IMR-90 (cell line): ENCODE measurements around the gene AGK. TPM values are rescaled to one million over a fixed set of nuclear protein-coding genes. Genes with fewer than 3 reads are reported as not detected.
"Not testable (repeated sequence)": the region's sequence is repeated elsewhere in the genome, so short reads cannot be mapped to it uniquely, and the experiment has no call there.

Experiments
- ATAC-seq: fragments of 200-7000 bp; cut with Tn5 transposase; 2 replicates; pipeline ENCODE4 v1.9.1; 2020; ENCODE audit warnings: low read depth, mild to moderate bottlenecking, moderate library complexity
- BruUV-seq: library from RNA; stranded (reverse); fragments of 400-500 nt; replicated peaks from 2 replicates; lab custom pipeline; 2021; lab: Mats Ljungman, UMichigan
- CTCF ChIA-PET: fragments of 300-600 bp; formaldehyde crosslinking; extraction: SDS; loops from one replicate; lab custom pipeline; 2021; ENCODE audit warnings: antibody characterized with exemption; lab: Yijun Ruan, JAX
- POLR2A ChIA-PET: fragments of 300-600 bp; sonication (Branson Sonifier 250); formaldehyde crosslinking; loops from one replicate; lab custom pipeline; 2022; ENCODE audit warnings: antibody characterized with exemption; ENCODE audit not compliant: unreplicated experiment; lab: Charles Lee
- DNase-seq: peaks from one replicate; pipeline ENCODE4 v3.0.0; 2013
- H2AFZ ChIP-seq: replicated peaks from 2 replicates; pipeline ENCODE3; 2013; ENCODE audit warnings: low read length, mild to moderate bottlenecking; ENCODE audit not compliant: poor library complexity
- H2AK5ac ChIP-seq: 2 replicates; pipeline ENCODE4 v1.6.1; 2013; ENCODE audit warnings: low read depth, low read length, inconsistent platforms
- H2AK9ac ChIP-seq: replicated peaks from 2 replicates; pipeline ENCODE3; 2013; ENCODE audit warnings: mild to moderate bottlenecking, low read depth, low read length, moderate library complexity; ENCODE audit not compliant: poor library complexity
- H2BK120ac ChIP-seq: 2 replicates; pipeline ENCODE4 v1.6.1; 2013; ENCODE audit warnings: low read depth, low read length, inconsistent platforms
- H2BK15ac ChIP-seq: 3 replicates; pipeline ENCODE4 v1.6.1; 2013; ENCODE audit warnings: low read depth, low read length, inconsistent platforms
- H2BK20ac ChIP-seq: 2 replicates; pipeline ENCODE4 v1.6.1; 2013; ENCODE audit warnings: low read depth, mild to moderate bottlenecking, inconsistent platforms, low read length, moderate library complexity
- H2BK5ac ChIP-seq: 2 replicates; pipeline ENCODE4 v1.6.1; 2013; ENCODE audit warnings: mild to moderate bottlenecking, low read depth, low read length, inconsistent platforms; ENCODE audit not compliant: poor library complexity, severe bottlenecking
- H3K14ac ChIP-seq: replicated peaks from 2 replicates; pipeline ENCODE4 v1.6.1; 2013; ENCODE audit warnings: low read depth, low read length, inconsistent platforms
- H3K18ac ChIP-seq: 2 replicates; pipeline ENCODE4 v1.6.1; 2013; ENCODE audit warnings: low read depth, low read length, control low read depth
- H3K23ac ChIP-seq: 2 replicates; pipeline ENCODE4 v1.6.1; 2013; ENCODE audit warnings: low read depth, low read length, inconsistent platforms
- H3K27ac ChIP-seq: 2 replicates; pipeline ENCODE4 v1.5.1; 2013; ENCODE audit warnings: mild to moderate bottlenecking, control low read depth, low read length; ENCODE audit not compliant: insufficient read depth
- H3K27me3 ChIP-seq: 2 replicates; pipeline ENCODE4 v1.6.1; 2013; ENCODE audit warnings: low read length; ENCODE audit not compliant: control insufficient read depth, insufficient read depth
- H3K36me3 ChIP-seq: 2 replicates; pipeline ENCODE4 v1.6.1; 2013; ENCODE audit warnings: low read length, mixed read lengths; ENCODE audit not compliant: control insufficient read depth, insufficient read depth
- H3K4ac ChIP-seq: 2 replicates; pipeline ENCODE4 v1.6.1; 2013; ENCODE audit warnings: low read depth, low read length, inconsistent platforms
- H3K4me1 ChIP-seq: 2 replicates; pipeline ENCODE4 v1.6.1; 2013; ENCODE audit warnings: low read length, mixed read lengths; ENCODE audit not compliant: control insufficient read depth, insufficient read depth
- H3K4me2 ChIP-seq: 2 replicates; pipeline ENCODE4 v1.6.1; 2013; ENCODE audit warnings: low read depth, mild to moderate bottlenecking, control low read depth, low read length, moderate library complexity
- H3K4me3 ChIP-seq: 2 replicates; pipeline ENCODE4 v1.5.1; 2013; ENCODE audit warnings: low read depth, mild to moderate bottlenecking, control low read depth, low read length, moderate library complexity; ENCODE audit not compliant: insufficient read depth
- H3K56ac ChIP-seq: 2 replicates; pipeline ENCODE4 v1.6.1; 2013; ENCODE audit warnings: low read length, inconsistent platforms; ENCODE audit not compliant: insufficient read depth; ENCODE audit errors: extremely low read depth
- H3K79me1 ChIP-seq, 2 experiments: 2 replicates each; pipeline ENCODE4 v1.6.1; 2013; ENCODE audit warnings: low read length in 2 of 2, inconsistent platforms in 1 of 2, low read depth in 1 of 2
- H3K9ac ChIP-seq: 2 replicates; pipeline ENCODE4 v1.6.1; 2013; ENCODE audit warnings: low read depth, low read length, control low read depth
- H3K9me1 ChIP-seq: 2 replicates; pipeline ENCODE4 v1.6.1; 2013; ENCODE audit warnings: low read length, inconsistent platforms; ENCODE audit not compliant: insufficient read depth
- H3K9me3 ChIP-seq: 2 replicates; pipeline ENCODE4 v1.6.1; 2013; ENCODE audit warnings: low read length; ENCODE audit not compliant: control insufficient read depth, insufficient read depth
- H4K20me1 ChIP-seq: 2 replicates; pipeline ENCODE4 v1.6.1; 2013; ENCODE audit warnings: low read length, inconsistent platforms; ENCODE audit not compliant: insufficient read depth
- H4K5ac ChIP-seq: 2 replicates; pipeline ENCODE4 v1.6.1; 2013; ENCODE audit warnings: mild to moderate bottlenecking, low read depth, low read length, control low read depth
- H4K8ac ChIP-seq, 2 experiments: 2 replicates each; pipeline ENCODE4 v1.6.1; 2013; ENCODE audit warnings: low read depth in 2 of 2, low read length in 2 of 2, control low read depth in 1 of 2, inconsistent platforms in 1 of 2
- H4K91ac ChIP-seq: 2 replicates; pipeline ENCODE4 v1.6.1; 2013; ENCODE audit warnings: low read depth, low read length, inconsistent platforms; ENCODE audit not compliant: insufficient read depth
- NFE2L2 ChIP-seq: fragments of 150-350 bp; IDR thresholded peaks from 2 replicates; pipeline ENCODE4 v1.6.1; 2016; ENCODE audit warnings: low read depth, mild to moderate bottlenecking, low read length
- WGBS, 2 experiments: methylation state at CpG; one replicate each; pipeline versions ENCODE4 v1.1.5 to v1.1.7; 2013; ENCODE audit warnings: missing lambda C conversion rate in 2 of 2; ENCODE audit not compliant: insufficient read length in 1 of 2; ENCODE audit errors: extremely low coverage in 2 of 2; 5-methylcytosine and 5-hydroxymethylcytosine counted together
- dilution Hi-C: fragments of 300-500 bp; cut with HindIII; formaldehyde crosslinking; loops from one replicate; pipeline ENCODE4 v1.14.3; 2018; ENCODE audit warnings: low sequenced_read_pairs; ENCODE audit not compliant: unreplicated experiment
- in situ Hi-C: fragments of 300-500 bp; cut with MboI; formaldehyde crosslinking; loops from 3 replicates; pipeline ENCODE4 v1.14.3; 2019; ENCODE audit warnings: low sequenced_read_pairs, inconsistent platforms, mixed read lengths
- intact Hi-C: fragments of 100-400 bp; cut with micrococcal nuclease; formaldehyde crosslinking; loops from 2 replicates; pipeline ENCODE4 v1.10.0; 2022
- polyA plus RNA-seq, 3 experiments: library from polyadenylated mRNA; depleted of rRNA; stranded (reverse); fragments of >200 nt; gene quantifications; 2 replicates each; pipeline ENCODE4 v1.2.3, GENCODE V29; 2012; ENCODE audit warnings: low replicate concordance in 1 of 3
- total RNA-seq: library from RNA; depleted of rRNA; stranded (reverse); fragments of >200 nt; gene quantifications from 2 replicates; pipeline ENCODE4 v1.2.3, GENCODE V29; 2012

AGK gene
- total and polyA plus RNA-seq, 2 of the 4 experiments (the other 2 are of a cell fraction): 35.5 to 37.3 TPM

DNA sequence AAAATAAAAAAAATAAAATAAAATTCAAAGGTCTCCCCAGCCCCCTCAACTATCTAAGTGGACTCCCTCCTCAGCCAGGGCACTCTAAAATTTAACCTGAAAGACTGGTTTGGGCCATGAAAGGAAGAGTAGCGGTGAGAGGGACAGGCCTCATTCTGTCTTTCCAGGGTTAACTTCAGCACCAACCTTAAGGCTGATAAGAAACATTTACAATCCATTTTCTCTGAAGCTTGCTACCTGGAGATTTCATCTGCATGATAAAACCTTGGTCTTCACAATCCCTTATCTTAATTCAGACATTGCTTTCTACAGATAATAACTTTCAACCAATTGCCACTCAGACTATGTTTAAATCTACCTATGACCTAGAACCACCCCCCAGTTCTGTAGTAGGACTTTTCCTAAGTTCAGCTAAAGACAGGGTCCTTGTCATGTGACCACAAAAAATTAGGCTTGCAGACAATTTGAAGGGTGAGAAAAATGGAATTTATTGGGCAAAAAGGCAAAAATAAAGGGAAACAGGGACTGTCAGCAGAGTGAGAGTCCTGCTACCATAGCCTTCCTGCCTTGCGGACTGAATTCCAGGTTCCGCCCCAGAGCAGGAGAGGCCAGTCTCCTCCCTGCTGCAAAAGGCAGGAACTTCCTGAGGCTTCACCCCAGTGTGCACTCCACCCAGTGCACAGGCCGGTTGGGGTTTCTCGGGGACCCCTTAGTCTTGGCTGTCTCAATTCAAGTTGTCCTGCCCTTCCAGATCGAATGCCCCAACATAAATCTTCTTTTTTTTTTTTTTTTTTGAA is 26.0 kb downstream of the AGK start (continued):
- no peak for TF ChIP-seq NFE2L2

DNA sequence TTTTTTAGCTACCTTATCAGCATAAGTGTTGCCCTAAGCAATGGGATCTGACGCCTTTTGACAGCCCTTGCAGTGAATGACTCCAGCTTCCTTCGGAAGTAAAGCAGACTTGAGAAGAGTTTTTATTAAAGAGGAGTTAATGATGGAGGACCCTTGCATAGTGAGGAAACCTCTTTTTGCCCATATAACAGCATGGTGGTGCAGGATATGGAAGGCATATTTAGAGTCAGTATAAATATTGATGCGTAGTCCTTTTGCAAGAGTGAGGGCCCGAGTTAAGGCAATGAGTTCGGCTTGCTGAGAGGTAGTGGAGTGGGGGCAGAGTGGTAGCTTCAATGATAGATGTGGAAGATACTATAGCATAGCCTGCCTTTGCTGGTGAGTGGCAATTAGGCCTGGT is 28.7 kb downstream of the AGK start:
- H2AK5ac ChIP-seq, H2BK15ac ChIP-seq, dilution Hi-C loops, H4K91ac ChIP-seq, H3K9ac ChIP-seq, H2BK120ac ChIP-seq, H4K8ac ChIP-seq, H3K56ac ChIP-seq, H3K14ac ChIP-seq, in situ Hi-C loops, H3K23ac ChIP-seq, ATAC-seq, CTCF ChIA-PET, H3K27me3 ChIP-seq, H3K79me1 ChIP-seq, H3K4me3 ChIP-seq, POLR2A ChIA-PET, H3K9me1 ChIP-seq, H2AFZ ChIP-seq, H3K36me3 ChIP-seq, BruUV-seq, H3K27ac ChIP-seq, H3K4ac ChIP-seq, DNase-seq, H4K20me1 ChIP-seq, H2BK20ac ChIP-seq, H3K18ac ChIP-seq, H4K5ac ChIP-seq, H2AK9ac ChIP-seq, H3K9me3 ChIP-seq, intact Hi-C loops, H3K4me1 ChIP-seq, H3K4me2 ChIP-seq, H2BK5ac ChIP-seq: not testable (repeated sequence)
- WGBS, 2 experiments: no CpG with 5 or more reads among the region's 5 CpGs

DNA sequence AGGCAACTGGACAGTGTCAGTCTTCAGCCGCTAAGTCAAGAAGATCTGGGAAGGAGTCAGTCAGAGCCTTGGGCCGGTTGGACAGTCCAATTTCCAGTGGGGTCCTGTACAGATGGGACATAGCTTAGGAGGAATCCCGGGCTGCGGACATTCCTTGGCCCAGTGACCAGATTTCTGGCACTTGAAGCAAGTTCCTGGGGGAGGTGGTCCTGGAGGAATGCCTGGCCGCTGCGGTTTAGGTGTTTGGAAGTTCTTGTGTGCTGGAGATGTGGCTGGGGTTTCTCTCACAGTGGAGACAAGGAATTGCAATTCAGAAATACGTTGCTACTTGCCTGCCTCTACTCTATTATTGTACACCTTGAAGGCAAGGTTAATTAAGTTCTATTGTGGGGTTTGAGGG is 30.9 kb downstream of the AGK start:
- H3K9me3 ChIP-seq, H3K14ac ChIP-seq, H2BK120ac ChIP-seq, H3K4me1 ChIP-seq, H3K4me3 ChIP-seq, H3K36me3 ChIP-seq, H4K91ac ChIP-seq, H2AFZ ChIP-seq, H3K79me1 ChIP-seq, H3K4me2 ChIP-seq, H2BK15ac ChIP-seq, H2AK5ac ChIP-seq, CTCF ChIA-PET, in situ Hi-C loops, H3K56ac ChIP-seq, H3K4ac ChIP-seq, H3K9me1 ChIP-seq, dilution Hi-C loops, H3K9ac ChIP-seq, H4K8ac ChIP-seq, H3K27ac ChIP-seq, POLR2A ChIA-PET, H3K18ac ChIP-seq, H4K5ac ChIP-seq, ATAC-seq, H3K23ac ChIP-seq, intact Hi-C loops, DNase-seq, H2AK9ac ChIP-seq, H4K20me1 ChIP-seq, H2BK5ac ChIP-seq, H3K27me3 ChIP-seq, H2BK20ac ChIP-seq, BruUV-seq: not testable (repeated sequence)
- 89% methylated on average over 3 of the region's 7 CpGs; no CpG with 5 or more reads in 1 of the 2 experiments for WGBS, 2 experiments
